Measurements from ENCODE around the gene MIB2. TPM values are rescaled to one million over a fixed set of nuclear protein-coding genes. Genes with fewer than 3 reads are reported as not detected.

Gene MIB2
- total and polyA plus RNA-seq, 4 donors = 20.4 to 220 (median 61.4) TPM

DNA sequence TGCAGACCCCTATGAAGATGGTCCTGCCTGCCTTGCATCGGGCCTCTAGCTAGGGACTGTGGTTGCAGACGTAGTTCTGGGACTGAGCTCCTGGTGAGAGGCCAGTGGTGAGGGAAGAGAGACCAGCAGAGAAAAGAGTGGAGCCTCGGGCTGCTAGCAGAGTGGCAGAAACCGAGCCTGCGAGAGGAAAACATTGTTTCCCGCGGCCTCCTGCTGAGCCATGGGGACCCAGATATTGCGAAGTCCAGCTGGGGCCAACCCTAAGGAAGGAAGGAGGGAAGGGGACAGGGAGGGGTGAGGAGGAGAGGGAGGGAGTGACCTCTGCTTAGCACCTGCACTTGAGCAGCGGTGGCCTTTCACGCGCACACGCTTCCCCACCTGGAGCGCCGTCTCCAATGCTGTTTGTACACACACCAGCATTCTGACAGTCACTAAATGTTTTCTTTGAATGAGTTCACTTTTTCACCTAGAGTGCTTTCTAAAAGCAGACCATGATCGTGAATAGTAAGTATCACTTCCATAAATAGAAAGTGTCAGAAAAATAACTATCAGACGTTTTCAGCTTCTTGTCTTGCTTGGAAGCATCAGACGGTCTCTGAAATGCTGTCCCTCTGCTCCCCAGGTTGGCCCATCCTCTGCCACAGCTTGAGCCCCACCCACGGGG, 12.9 kb upstream of the MIB2 start:
- Histone ChIP-seq H3K27me3 (ENCODE audit: control insufficient read depth in 1 of 2, insufficient read depth in 2 of 2, low read length in 1 of 2) (no peaks in the 10 kb centered on the region), H3K4me1 (ENCODE audit: control insufficient read depth in 1 of 2, insufficient read depth in 2 of 2, low read length in 2 of 2) (no peaks in the 10 kb centered on the region), H3K9me3 (ENCODE audit: control insufficient read depth, low read length) (no peaks in the 10 kb centered on the region), H3K36me3 (ENCODE audit: control insufficient read depth in 1 of 2, insufficient read depth in 2 of 2, low read length in 1 of 2) (no peaks in the 10 kb centered on the region), H3K27ac (ENCODE audit: low read depth in 1 of 2, low read length in 2 of 2) (no peak overlapping the region), H3K4me3 (ENCODE audit: low read length in 2 of 2) (no peak overlapping the region)
- WGBS, 2 donors = 53 to 62% methylated on average over 18 of the region's 18 CpGs
- intact Hi-C loops (cut with DNase I) = no loop called here
- no peak for ATAC-seq (ENCODE audit: low FRiP score)
- no peak for DNase-seq

DNA sequence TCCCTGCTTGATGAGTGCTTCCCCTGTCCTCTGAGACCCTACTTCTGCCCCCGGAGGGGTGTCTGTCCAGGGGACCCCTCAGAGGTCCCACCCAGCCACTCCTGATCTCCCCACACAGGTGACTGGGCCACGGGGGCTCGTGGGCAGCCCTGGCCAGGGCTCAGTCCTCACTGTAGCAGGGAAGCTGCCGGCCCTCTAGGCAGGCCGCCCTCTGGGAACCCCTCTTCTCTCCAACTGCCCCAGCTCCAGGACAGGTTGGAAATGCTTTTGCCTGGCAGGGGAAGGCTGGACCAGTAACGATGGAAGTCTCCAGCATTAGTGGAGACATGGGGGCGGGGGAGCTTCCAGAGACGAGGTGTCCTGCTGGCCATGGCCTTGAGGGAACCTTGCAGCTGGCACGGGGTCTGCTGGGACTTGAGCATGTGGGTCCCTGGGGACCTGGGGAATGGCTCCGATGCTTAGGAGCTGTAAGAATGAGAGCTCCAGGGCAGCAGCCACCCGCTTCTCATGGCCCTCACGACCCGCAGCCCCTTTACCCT, 12.3 kb upstream of the MIB2 start:
- Histone ChIP-seq H3K27ac (ENCODE audit: low read depth in 1 of 2, low read length in 2 of 2) (no peak overlapping the region), H3K36me3 (ENCODE audit: control insufficient read depth in 1 of 2, insufficient read depth in 2 of 2, low read length in 1 of 2) (no peaks in the 10 kb centered on the region), H3K27me3 (ENCODE audit: control insufficient read depth in 1 of 2, insufficient read depth in 2 of 2, low read length in 1 of 2) (no peaks in the 10 kb centered on the region), H3K4me1 (ENCODE audit: control insufficient read depth in 1 of 2, insufficient read depth in 2 of 2, low read length in 2 of 2) (no peaks in the 10 kb centered on the region), H3K4me3 (ENCODE audit: low read length in 2 of 2) (no peak overlapping the region), H3K9me3 (ENCODE audit: control insufficient read depth, low read length) (no peaks in the 10 kb centered on the region)
- 47 to 48% methylated on average over 13 of the region's 13 CpGs for WGBS, 2 donors
- ATAC-seq (ENCODE audit: low FRiP score) (no peak), DNase-seq (no peak)
- intact Hi-C loops (cut with DNase I) = no loop called here

DNA sequence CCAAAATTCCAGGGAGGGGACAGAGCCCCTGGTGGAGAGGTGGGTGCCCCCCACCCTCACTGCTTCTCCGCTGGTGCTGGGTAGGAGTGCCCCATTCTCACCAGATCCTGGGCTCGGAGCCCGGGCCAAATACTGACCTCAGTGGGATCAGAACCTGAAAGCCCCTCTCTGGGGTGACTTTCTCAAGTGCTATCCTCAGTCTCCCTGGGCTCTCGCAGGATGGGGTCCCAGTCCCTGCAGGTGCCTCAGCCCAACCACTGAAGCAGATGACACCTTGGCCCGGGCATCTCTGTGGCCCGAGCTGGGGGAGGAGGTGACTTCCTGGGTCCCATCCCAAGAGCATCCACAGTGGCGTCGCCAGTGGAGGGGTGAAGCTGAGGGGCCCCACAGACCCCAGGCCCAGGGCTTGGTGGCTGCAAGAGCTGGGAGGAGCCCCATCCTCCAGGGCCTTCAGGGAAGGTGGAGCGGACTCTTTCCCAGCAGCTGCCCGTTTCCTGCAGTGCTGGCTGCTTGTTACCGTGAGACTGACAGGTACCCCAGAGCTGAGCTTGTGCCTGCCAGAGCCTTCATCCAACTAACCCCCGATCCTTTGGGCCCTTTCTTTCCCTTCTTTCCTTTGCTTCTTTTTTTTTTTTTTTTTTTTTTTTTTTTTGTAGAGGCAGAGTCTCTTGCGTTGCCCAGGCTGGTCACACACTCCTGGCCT, 11.5 kb upstream of the MIB2 start:
- 63 to 66% methylated on average over 13 of the region's 13 CpGs for WGBS, 2 donors
- DNase-seq (no peak), ATAC-seq (ENCODE audit: low FRiP score) (no peak)
- H3K4me3 ChIP-seq (ENCODE audit: low read length in 2 of 2) = no peak overlapping the region
- no peaks in the 10 kb centered on the region for H3K27me3 ChIP-seq (ENCODE audit: control insufficient read depth in 1 of 2, insufficient read depth in 2 of 2, low read length in 1 of 2)
- no peaks in the 10 kb centered on the region for H3K36me3 ChIP-seq (ENCODE audit: control insufficient read depth in 1 of 2, insufficient read depth in 2 of 2, low read length in 1 of 2)
- no peak overlapping the region for H3K27ac ChIP-seq (ENCODE audit: low read depth in 1 of 2, low read length in 2 of 2)
- H3K4me1 ChIP-seq (ENCODE audit: control insufficient read depth in 1 of 2, insufficient read depth in 2 of 2, low read length in 2 of 2) = no peaks in the 10 kb centered on the region
- intact Hi-C loops (cut with DNase I) = no loop called here
- no peaks in the 10 kb centered on the region for H3K9me3 ChIP-seq (ENCODE audit: control insufficient read depth, low read length)

DNA sequence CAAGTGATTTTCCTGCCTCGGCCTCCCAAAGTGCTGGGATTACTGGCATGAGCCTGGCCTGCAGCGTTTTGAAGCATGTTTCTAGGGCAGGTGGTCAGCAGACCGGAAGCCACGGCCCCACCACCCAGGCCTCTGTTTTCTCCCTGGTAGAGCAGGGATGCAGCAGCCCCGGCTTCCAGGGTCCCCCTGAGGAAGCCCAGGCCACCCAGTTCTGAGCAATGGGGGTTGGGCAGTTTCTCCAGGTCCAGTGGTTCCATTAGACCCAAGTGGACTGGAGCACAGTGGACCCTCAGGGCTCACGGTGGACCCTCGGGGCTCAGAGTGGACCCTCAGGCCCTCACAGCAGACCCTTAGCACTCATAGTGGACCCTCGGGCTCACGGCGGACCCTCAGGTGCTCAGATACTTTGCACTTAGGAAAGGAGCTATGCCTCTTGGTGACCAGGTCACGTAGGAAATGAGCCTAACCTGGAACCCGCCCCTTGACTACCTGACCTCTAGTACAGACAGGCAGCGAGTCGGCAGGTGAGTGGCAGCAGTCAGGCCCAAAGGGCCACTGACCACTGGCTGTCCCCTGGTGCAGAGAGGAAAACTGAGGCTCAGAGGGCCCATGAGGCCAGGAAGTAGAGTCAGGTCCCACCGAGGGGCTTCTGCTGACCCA, 10.8 kb upstream of the MIB2 start:
- H3K27me3 ChIP-seq (ENCODE audit: control insufficient read depth in 1 of 2, insufficient read depth in 2 of 2, low read length in 1 of 2) = no peaks in the 10 kb centered on the region
- WGBS, 2 donors = 81 to 82% methylated on average over 15 of the region's 15 CpGs
- H3K27ac ChIP-seq (ENCODE audit: low read depth in 1 of 2, low read length in 2 of 2) = no peak overlapping the region

DNA sequence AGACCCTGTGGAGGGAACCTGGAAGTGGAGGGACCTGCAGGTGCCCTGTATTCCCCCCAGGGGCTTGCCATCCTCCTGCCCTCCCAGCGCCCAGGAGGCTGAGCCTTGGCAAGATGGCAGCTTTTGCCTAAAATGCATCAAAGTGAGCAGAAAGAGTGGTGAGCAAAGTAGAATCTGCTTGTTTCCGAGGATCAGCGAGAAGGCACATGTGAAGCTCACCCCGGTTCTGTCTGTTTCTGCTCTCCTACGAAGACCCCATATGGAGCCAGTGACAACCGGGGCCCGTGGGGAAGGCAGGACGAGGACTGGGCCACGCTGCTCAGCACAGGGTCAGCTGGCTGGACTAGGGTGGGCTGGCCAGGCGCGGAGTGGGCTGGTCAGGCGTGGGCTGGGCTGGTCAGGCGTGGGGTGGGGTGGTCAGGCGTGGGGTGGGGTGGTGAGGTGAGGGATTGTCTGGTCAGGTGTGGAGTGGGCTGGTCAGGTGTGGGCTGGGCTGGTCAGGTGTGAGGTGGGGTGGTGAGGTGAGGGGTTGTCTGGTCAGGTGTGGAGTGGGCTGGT, 10.2 kb upstream of the MIB2 start:
- Histone ChIP-seq H3K9me3 (ENCODE audit: control insufficient read depth, low read length) (no peaks in the 10 kb centered on the region), H3K36me3 (ENCODE audit: control insufficient read depth in 1 of 2, insufficient read depth in 2 of 2, low read length in 1 of 2) (no peaks in the 10 kb centered on the region), H3K27me3 (ENCODE audit: control insufficient read depth in 1 of 2, insufficient read depth in 2 of 2, low read length in 1 of 2) (no peaks in the 10 kb centered on the region), H3K27ac (ENCODE audit: low read depth in 1 of 2, low read length in 2 of 2) (no peak overlapping the region), H3K4me1 (ENCODE audit: control insufficient read depth in 1 of 2, insufficient read depth in 2 of 2, low read length in 2 of 2) (no peaks in the 10 kb centered on the region), H3K4me3 (ENCODE audit: low read length in 2 of 2) (no peak overlapping the region)
- 72 to 73% methylated on average over 14 of the region's 14 CpGs for WGBS, 2 donors
- ATAC-seq (ENCODE audit: low FRiP score) = no peak
- intact Hi-C loops (cut with DNase I) = no loop called here
- DNase-seq = no peak

More for the DNA sequence above, 10.8 kb upstream of the MIB2 start:
- intact Hi-C loops (cut with DNase I) = no loop called here
- Histone ChIP-seq H3K4me3 (ENCODE audit: low read length in 2 of 2) (no peak overlapping the region), H3K4me1 (ENCODE audit: control insufficient read depth in 1 of 2, insufficient read depth in 2 of 2, low read length in 2 of 2) (no peaks in the 10 kb centered on the region), H3K9me3 (ENCODE audit: control insufficient read depth, low read length) (no peaks in the 10 kb centered on the region), H3K36me3 (ENCODE audit: control insufficient read depth in 1 of 2, insufficient read depth in 2 of 2, low read length in 1 of 2) (no peaks in the 10 kb centered on the region)
- ATAC-seq (ENCODE audit: low FRiP score) (no peak), DNase-seq (no peak)

DNA sequence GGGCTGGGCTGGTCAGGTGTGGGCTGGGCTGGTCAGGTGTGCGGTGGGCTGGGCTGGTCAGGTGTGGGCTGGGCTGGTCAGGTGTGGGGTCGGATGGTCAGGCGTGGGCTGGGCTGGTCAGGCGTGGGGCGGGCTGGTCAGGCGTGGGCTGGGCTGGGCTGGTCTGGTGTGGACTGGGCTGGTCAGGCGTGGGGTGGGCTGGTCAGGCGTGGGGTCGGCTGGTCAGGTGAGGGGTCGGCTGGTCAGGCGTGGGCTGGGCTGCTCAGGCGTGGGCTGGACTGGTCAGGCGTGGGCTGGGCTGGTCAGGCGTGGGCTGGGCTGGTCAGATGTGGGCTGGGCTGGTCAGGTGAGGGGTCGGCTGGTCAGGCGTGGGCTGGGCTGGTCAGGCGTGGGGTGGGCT, 9.6 kb upstream of the MIB2 start:
- no peaks in the 10 kb centered on the region for H3K9me3 ChIP-seq (ENCODE audit: control insufficient read depth, low read length)
- H3K36me3 ChIP-seq (ENCODE audit: control insufficient read depth in 1 of 2, insufficient read depth in 2 of 2, low read length in 1 of 2) = no peaks in the 10 kb centered on the region
- no peaks in the 10 kb centered on the region for H3K27me3 ChIP-seq (ENCODE audit: control insufficient read depth in 1 of 2, insufficient read depth in 2 of 2, low read length in 1 of 2)
- no peak overlapping the region for H3K27ac ChIP-seq (ENCODE audit: low read depth in 1 of 2, low read length in 2 of 2)
- intact Hi-C loops (cut with DNase I) = no loop called here
- whole genome bisulfite sequencing, 2 donors = 90% methylated on average over 17 of the region's 17 CpGs
- no peaks in the 10 kb centered on the region for H3K4me1 ChIP-seq (ENCODE audit: control insufficient read depth in 1 of 2, insufficient read depth in 2 of 2, low read length in 2 of 2)
- H3K4me3 ChIP-seq (ENCODE audit: low read length in 2 of 2) = no peak overlapping the region
- DNase-seq = no peak
- no peak for ATAC-seq (ENCODE audit: low FRiP score)

DNA sequence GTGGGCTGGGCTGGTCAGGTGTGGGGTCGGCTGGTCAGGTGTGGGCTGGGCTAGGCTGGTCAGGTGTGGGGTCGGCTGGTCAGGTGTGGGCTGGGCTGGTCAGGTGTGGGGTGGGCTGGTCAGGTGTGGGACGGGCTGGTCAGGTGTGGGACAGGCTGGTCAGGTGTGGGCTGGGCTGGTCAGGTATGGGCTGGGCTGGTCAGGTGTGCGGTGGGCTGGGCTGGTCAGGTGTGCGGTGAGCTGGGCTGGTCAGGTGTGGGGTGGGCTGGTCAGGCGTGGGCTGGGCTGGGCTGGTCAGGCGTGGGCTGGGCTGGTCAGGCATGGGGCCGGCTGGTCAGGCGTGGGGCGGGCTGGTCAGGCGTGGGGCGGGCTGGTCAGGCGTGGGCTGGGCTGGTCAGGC, 9.1 kb upstream of the MIB2 start:
- no peaks in the 10 kb centered on the region for H3K36me3 ChIP-seq (ENCODE audit: control insufficient read depth in 1 of 2, insufficient read depth in 2 of 2, low read length in 1 of 2)

DNA sequence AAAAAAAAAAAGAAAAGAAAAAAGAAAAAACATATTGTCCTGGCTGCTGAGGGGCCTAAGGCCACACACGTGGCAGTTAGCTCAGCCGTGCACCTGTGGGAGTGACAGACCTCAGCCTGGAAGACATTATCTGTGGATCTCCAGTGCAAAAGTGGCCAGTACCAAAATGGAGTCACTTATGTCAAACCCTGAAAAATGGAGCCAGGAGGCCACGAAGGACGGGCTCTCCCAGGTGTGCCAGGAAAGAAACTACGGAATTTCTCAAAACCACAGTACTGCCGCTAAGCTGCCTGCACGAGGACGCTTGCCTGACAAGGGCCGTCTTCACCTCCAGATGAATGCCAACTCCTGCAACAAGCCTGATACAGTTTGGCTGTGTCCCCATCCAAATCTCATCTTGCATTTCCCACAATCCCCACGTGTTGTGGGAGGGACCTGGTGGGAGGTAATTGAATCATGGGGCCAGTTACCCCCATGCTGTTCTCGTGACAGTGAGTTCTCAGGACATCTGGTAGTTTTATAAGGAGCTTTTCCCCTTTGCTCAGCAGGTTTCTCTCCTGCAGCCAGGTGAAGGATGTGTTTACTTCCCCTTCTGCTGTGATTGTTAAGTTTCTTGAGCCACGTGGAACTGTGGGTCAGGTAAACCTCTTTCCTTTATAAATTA, 5.3 kb upstream of the MIB2 start:
- DNase-seq = peak in 1 of 2 donors; percentile 18
- no peaks in the 10 kb centered on the region for H3K4me1 ChIP-seq (ENCODE audit: control insufficient read depth in 1 of 2, insufficient read depth in 2 of 2, low read length in 2 of 2)
- no peaks in the 10 kb centered on the region for H3K9me3 ChIP-seq (ENCODE audit: control insufficient read depth, low read length)
- H3K27me3 ChIP-seq (ENCODE audit: control insufficient read depth in 1 of 2, insufficient read depth in 2 of 2, low read length in 1 of 2) = no peaks in the 10 kb centered on the region
- no peak for ATAC-seq (ENCODE audit: low FRiP score)
- 72 to 74% methylated on average over 12 of the region's 12 CpGs for WGBS, 2 donors
- H3K36me3 ChIP-seq (ENCODE audit: control insufficient read depth in 1 of 2, insufficient read depth in 2 of 2, low read length in 1 of 2) = no peaks in the 10 kb centered on the region
- no peak overlapping the region for H3K4me3 ChIP-seq (ENCODE audit: low read length in 2 of 2)
- intact Hi-C loops (cut with DNase I) = no loop called here
- H3K27ac ChIP-seq (ENCODE audit: low read depth in 1 of 2, low read length in 2 of 2) = no peak overlapping the region

More for the DNA sequence above, 9.1 kb upstream of the MIB2 start:
- intact Hi-C loops (cut with DNase I) = no loop called here
- Histone ChIP-seq H3K4me3 (ENCODE audit: low read length in 2 of 2) (no peak overlapping the region), H3K27ac (ENCODE audit: low read depth in 1 of 2, low read length in 2 of 2) (no peak overlapping the region), H3K27me3 (ENCODE audit: control insufficient read depth in 1 of 2, insufficient read depth in 2 of 2, low read length in 1 of 2) (no peaks in the 10 kb centered on the region), H3K9me3 (ENCODE audit: control insufficient read depth, low read length) (no peaks in the 10 kb centered on the region), H3K4me1 (ENCODE audit: control insufficient read depth in 1 of 2, insufficient read depth in 2 of 2, low read length in 2 of 2) (no peaks in the 10 kb centered on the region)
- WGBS, 2 donors = 80 to 83% methylated on average over 13 of the region's 13 CpGs
- ATAC-seq (ENCODE audit: low FRiP score) (no peak), DNase-seq (no peak)

Measured in aorta (tissue), 5 donors.